GM13976 (cell line): Measurements from ENCODE around the gene CYLD.

ENCODE experiments used
- DNase-seq: peaks from one replicate; pipeline ENCODE4 v3.0.0; 2012; ENCODE audit warnings: low spot score
- in situ Hi-C: fragments of 300-500 bp; cut with MboI; formaldehyde crosslinking; loops from one replicate; pipeline ENCODE4 v1.12.0; 2022; ENCODE audit warnings: low sequenced_read_pairs, mixed read lengths, inconsistent platforms; ENCODE audit not compliant: unreplicated experiment
- TF ChIP-seq, protein P1 (sequence below): IDR thresholded peaks from 2 replicates; pipeline ENCODE4 v1.5.1; 2012; ENCODE audit warnings: borderline replicate concordance, mild to moderate bottlenecking; ENCODE audit not compliant: insufficient read depth; ENCODE audit errors: extremely low read depth, missing control alignments, control extremely low read depth

The CYLD gene

DNA sequence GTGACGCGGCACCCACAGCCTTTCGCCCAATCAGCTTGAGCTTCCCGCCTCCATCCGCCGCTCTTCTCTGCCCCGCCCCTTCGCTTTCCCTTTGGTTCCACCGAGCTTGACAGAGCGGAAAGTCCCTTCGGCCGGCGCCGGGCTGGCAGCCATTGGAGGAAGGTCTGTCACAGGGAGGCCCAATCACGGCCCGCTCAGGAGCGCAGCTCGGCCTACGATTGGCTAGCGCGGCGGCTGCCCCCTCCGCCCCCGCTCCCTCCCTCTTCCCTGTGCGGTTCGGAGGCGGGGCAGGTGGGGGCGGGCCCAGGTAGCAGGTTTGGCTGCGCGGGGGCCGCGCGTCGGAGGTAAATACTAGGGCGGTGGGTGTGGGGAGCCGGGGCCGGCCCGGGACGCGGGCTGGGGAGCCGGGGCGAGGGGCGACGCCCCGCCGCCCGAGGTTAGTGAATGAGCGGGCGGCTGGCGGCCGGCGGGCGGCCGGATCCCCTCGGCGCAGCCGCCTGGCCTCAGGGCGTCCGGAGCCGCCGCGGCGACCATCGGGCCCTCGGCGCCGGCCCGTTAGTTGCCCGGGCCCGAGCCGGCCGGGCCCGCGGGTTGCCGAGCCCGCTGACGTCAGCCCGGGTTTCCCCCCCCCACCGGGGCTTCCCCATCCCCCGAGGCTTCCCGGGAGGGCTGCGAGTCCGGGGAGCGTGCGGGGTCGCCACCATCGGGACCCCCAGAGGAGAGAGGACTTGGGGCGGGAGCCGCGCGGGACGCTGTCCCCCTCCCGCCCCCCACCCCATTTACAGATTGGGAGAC is at the start of gene CYLD:
CYLD (plus strand) TSS at position 306 of the 795 bp plus-strand sequence. CDS start 7,613 bp downstream, outside the sequence.
- TF ChIP-seq, protein P1, sequence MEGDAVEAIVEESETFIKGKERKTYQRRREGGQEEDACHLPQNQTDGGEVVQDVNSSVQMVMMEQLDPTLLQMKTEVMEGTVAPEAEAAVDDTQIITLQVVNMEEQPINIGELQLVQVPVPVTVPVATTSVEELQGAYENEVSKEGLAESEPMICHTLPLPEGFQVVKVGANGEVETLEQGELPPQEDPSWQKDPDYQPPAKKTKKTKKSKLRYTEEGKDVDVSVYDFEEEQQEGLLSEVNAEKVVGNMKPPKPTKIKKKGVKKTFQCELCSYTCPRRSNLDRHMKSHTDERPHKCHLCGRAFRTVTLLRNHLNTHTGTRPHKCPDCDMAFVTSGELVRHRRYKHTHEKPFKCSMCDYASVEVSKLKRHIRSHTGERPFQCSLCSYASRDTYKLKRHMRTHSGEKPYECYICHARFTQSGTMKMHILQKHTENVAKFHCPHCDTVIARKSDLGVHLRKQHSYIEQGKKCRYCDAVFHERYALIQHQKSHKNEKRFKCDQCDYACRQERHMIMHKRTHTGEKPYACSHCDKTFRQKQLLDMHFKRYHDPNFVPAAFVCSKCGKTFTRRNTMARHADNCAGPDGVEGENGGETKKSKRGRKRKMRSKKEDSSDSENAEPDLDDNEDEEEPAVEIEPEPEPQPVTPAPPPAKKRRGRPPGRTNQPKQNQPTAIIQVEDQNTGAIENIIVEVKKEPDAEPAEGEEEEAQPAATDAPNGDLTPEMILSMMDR = no peak
- in situ Hi-C loops = no loop called here
- peak; percentile 97 for DNase-seq

DNA sequence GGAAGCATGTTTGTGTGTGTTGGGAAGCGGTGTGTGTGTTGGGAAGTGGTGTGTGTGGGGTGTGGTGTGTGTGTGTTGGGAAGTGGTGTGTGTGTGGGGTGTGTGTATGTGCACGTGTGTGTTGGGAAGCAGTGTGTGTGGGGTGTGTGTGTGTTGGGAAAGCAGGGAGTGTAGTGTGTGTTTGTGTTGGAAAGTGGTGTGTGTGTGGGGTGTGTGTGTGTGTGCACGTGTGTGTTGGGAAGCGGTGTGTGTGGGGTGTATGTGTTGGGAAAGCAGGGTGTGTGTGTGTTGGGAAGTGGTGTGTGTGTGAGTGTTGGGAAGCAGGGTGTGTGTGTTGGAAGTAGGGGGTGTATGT is 49.3 kb upstream of the CYLD start:
- TF ChIP-seq, protein P1 = no peak
- DNase-seq = no peak
- in situ Hi-C loops = no loop called here

DNA sequence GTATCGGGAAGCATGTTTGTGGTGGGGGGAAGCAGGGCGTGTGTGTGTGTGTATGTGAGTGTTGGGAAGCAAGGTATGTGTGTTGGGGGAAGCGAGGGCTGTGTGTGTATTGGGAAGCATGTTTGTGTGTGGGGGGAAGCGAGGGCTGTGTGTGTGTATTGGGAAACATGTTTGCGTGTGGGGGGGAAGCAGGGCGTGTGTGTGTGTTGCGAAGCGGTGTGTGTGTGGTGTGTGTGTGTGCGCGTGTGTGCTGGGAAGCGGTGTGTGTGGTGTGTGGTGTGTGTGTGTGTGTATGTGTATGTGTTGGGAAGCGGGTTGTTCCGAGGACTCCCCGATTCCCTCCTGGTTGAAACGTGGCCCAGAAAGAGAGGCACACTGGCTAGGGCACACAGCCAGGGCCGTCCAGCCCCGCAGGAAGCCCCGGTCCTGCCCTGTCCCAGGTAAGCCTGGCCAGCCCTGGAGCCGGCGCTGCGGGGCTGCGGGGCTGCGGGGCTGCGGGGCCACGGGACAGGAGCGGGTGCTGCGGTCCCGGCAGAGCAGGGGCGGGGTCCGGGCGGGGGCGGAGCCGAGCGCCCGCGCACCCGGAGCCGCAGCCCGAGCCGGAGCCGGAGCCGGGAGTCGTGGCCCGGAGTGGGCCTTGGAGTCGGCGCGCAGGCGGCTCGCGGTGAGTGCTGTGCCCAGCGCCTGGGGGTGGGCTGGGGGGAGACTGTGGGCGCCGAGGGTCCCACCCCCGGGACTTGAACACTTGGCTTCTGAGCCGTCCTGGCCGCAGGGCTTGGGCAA is 48.7 kb upstream of the CYLD start, which contains the start of gene NOD2:
NOD2 (plus strand) TSS at position 608 of the 783 bp plus-strand sequence. CDS start 5,890 bp downstream, outside the sequence.
- TF ChIP-seq, protein P1 = no peak
- DNase-seq = peak; percentile 80
- in situ Hi-C loops = no loop called here

DNA sequence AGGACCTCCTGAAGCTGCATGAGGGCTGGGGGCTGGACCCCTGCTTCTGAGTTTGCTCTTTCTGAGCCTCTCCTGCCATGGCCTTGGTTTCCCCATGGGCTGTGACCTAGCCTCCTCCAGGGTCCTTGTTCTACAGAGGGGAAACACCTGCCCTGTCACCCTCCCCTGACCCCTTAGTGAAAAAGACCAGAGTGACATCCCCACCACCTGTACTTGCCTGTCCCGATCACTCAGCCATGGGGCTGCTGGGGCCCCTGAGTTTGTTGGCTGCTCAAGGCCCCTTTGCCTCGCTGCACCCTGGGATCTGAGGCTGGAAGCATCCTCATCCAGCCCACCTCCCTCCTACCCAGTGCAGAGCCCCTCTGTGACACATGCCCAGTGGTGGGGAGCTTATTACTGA is 47.7 kb upstream of the CYLD start:
- no peak for DNase-seq
- TF ChIP-seq, protein P1 = no peak
- in situ Hi-C loops = no loop called here

DNA sequence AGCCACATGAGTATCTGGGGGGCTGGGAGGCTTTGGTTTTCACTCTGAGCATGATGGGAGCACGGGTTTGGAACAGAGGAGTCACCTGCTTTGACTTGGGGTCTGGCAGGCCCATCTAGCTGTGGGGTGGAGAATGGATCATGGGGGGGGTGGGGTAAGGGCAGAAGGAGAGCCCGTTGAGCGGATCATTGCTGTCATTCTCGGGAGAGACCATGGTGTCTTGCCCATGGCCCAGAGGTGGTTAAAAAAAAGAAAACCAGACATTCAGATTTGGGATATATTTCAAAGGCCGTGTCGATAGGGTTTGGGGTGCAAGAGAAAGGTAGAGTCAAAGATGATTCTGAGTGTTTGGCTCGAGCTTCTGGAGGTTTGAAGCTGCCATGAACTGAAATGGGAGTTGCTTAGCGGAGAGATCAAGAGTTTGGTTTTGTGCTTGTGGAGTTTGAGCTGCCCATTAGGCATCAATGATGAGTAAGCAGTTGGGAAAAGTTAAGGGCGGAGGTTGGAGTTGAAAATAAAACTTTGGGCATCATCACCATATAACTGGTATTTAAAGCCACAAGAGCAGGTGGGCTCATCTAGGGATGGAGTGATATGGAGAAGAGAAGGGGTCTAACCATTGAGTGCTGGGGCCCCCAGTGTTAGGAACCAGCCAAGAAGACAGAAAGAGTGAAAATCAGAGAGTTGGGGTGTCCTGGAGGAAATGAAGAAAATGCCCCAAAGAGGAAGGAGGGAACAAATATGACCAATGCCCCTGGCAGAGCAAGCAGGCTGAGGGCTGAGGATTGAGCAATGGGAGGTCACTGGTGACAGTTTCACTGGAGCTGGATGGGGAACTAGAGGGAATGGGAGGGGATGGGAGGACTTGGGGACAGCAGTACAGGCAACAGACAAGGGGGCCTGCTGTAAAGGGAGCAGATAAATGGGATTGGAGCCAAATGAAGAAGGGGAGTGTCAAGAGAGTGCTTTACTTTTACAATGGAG is 46.6 kb upstream of the CYLD start:
- DNase-seq = no peak

More for the DNA sequence above, 46.6 kb upstream of the CYLD start:
- TF ChIP-seq, protein P1 = no peak
- in situ Hi-C loops = no loop called here
